Ishikawa (cell line): ENCODE results near the gene SASH1.

Experiments used
- CEBPB ChIP-seq: IDR thresholded peaks from 2 replicates; pipeline ENCODE4 v1.6.1; 2012
- CREB1 ChIP-seq: IDR thresholded peaks from 2 replicates; pipeline ENCODE4 v1.6.1; 2012; ENCODE audit warnings: low read depth
- EP300 ChIP-seq: IDR thresholded peaks from 2 replicates; pipeline ENCODE4 v1.6.1; 2012; ENCODE audit warnings: borderline replicate concordance
- FOXM1 ChIP-seq: IDR thresholded peaks from 2 replicates; pipeline ENCODE4 v1.6.1; 2012; ENCODE audit warnings: low read depth, borderline replicate concordance
- MAX ChIP-seq: IDR thresholded peaks from 2 replicates; pipeline ENCODE4 v1.6.1; 2012
- RAD21 ChIP-seq: IDR thresholded peaks from 2 replicates; pipeline ENCODE4 v1.6.1; 2012; ENCODE audit warnings: low read depth
- TAF1 ChIP-seq: IDR thresholded peaks from 2 replicates; pipeline ENCODE4 v1.6.1; 2012; ENCODE audit warnings: low read depth, mild to moderate bottlenecking
- TCF12 ChIP-seq: IDR thresholded peaks from 2 replicates; pipeline ENCODE4 v1.6.1; 2012; ENCODE audit warnings: low read depth
- YY1 ChIP-seq: IDR thresholded peaks from 2 replicates; pipeline ENCODE4 v1.6.1; 2012; ENCODE audit warnings: low read depth
- ZBTB7A ChIP-seq: IDR thresholded peaks from 2 replicates; pipeline ENCODE4 v1.6.1; 2012; ENCODE audit warnings: low read depth

DNA sequence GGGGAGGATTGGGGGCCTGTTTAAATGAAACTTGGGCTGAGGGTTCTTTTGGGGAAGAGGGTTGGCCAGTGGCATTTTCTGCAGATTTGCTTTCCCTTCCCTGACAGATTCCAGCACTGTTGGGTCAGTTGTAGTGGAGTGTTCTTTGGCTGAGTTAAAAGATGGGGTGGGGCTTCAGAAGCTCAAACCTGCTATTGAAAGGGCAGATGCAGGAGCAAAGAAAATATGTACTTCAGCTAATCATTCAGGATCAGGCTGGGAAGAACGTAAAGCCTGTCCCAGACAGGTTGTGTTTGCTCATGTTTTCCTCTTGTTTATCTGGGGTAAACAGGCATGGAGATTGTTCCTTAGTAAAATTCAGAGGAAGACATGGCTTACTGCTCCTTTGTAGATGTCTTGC is 2.5 kb downstream of the SASH1 start:
- TF ChIP-seq YY1 (no peak), MAX (no peak), CREB1 (no peak), EP300 (no peak), RAD21 (no peak), CEBPB (no peak), FOXM1 (no peak), TAF1 (no peak), ZBTB7A (no peak), TCF12 (no peak)
